Pons (tissue), 1 donor: Measurements from ENCODE around the gene EIF4E.
"Not testable (repeated sequence)": the region's sequence is repeated elsewhere in the genome, so short reads cannot be mapped to it uniquely, and the experiment has no call there.

ENCODE experiments used
- DNase-seq: peaks from one replicate; pipeline ENCODE4 v3.0.0-alpha.2; 2016; ENCODE audit warnings: low spot score

EIF4E gene

GRCh38 chr4:98928505-98929340 lies at the start of gene EIF4E:
EIF4E (minus strand) TSS chr4:98929133; CDS start chr4:98929112, 21 bp downstream.
- peak; percentile 99 for DNase-seq

GRCh38 chr4:98977557-98977956 lies 48.6 kb upstream of the EIF4E start:
- DNase-seq, result no peak

- DNase-seq, result no peak
Measured at GRCh38 chr4:98976716-98977115, 47.8 kb upstream of the EIF4E start.

GRCh38 chr4:98969878-98970785 lies 41.2 kb upstream of the EIF4E start:
- DNase-seq, result no peak

- peak; percentile 45 for DNase-seq
Measured at GRCh38 chr4:98967786-98968329, 38.9 kb upstream of the EIF4E start.

- no peak for DNase-seq
Measured at GRCh38 chr4:98966926-98967325, 38.0 kb upstream of the EIF4E start.

GRCh38 chr4:98963538-98964433 lies 34.9 kb upstream of the EIF4E start:
- no peak for DNase-seq

GRCh38 chr4:98961770-98962169 lies 32.8 kb upstream of the EIF4E start:
- DNase-seq, result no peak

- no peak for DNase-seq
Measured at GRCh38 chr4:98959411-98959810, 30.5 kb upstream of the EIF4E start.

GRCh38 chr4:98958065-98958464 lies 29.1 kb upstream of the EIF4E start:
- DNase-seq, result no peak

GRCh38 chr4:98955229-98955628 lies 26.3 kb upstream of the EIF4E start:
- DNase-seq, result no peak

- no peak for DNase-seq
Measured at GRCh38 chr4:98951710-98952109, 22.8 kb upstream of the EIF4E start.

- no peak for DNase-seq
Measured at GRCh38 chr4:98950925-98951324, 22.0 kb upstream of the EIF4E start.

- no peak for DNase-seq
Measured at GRCh38 chr4:98946359-98946758, 17.4 kb upstream of the EIF4E start.

- no peak for DNase-seq
Measured at GRCh38 chr4:98945297-98945850, 16.4 kb upstream of the EIF4E start.

- DNase-seq, result peak; percentile 67
Measured at GRCh38 chr4:98939892-98940298, 11.0 kb upstream of the EIF4E start.

- no peak for DNase-seq
Measured at GRCh38 chr4:98939438-98939837, 10.5 kb upstream of the EIF4E start.

- DNase-seq, result no peak
Measured at GRCh38 chr4:98937986-98938720, 9.2 kb upstream of the EIF4E start.

- DNase-seq, result no peak
Measured at GRCh38 chr4:98935633-98936032, 6.7 kb upstream of the EIF4E start.

- DNase-seq, result not testable (repeated sequence)
Measured at GRCh38 chr4:98934851-98935250, 5.9 kb upstream of the EIF4E start.

- peak; percentile 48 for DNase-seq
Measured at GRCh38 chr4:98932539-98932938, 3.6 kb upstream of the EIF4E start.
